ENCODE measurements around the gene PTGER3.

DNA sequence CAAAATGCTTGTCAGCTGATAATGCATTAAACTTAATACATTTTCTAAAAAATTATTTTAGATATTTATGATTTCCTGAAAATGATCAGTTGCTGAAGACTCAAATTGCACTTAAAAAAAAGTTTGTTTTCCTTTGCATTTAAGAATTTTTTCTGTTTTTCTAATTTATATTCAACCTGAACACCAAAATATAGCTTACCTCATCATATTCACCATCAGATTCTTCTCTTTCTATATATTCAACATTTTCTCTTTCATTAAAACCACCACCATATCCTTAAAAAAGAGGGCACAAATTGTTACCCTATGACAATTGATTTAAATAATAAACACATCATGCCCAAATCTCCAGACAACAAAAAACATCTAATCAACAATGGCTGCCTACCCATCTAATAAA lies 24.7 kb upstream of the PTGER3 start:
- TF ChIP-seq, protein P1, sequence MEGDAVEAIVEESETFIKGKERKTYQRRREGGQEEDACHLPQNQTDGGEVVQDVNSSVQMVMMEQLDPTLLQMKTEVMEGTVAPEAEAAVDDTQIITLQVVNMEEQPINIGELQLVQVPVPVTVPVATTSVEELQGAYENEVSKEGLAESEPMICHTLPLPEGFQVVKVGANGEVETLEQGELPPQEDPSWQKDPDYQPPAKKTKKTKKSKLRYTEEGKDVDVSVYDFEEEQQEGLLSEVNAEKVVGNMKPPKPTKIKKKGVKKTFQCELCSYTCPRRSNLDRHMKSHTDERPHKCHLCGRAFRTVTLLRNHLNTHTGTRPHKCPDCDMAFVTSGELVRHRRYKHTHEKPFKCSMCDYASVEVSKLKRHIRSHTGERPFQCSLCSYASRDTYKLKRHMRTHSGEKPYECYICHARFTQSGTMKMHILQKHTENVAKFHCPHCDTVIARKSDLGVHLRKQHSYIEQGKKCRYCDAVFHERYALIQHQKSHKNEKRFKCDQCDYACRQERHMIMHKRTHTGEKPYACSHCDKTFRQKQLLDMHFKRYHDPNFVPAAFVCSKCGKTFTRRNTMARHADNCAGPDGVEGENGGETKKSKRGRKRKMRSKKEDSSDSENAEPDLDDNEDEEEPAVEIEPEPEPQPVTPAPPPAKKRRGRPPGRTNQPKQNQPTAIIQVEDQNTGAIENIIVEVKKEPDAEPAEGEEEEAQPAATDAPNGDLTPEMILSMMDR (IDR thresholded peaks at IDR 0.05): no peak
- TF ChIP-seq ZFX (IDR thresholded peaks at IDR 0.05; ENCODE audit: borderline replicate concordance): no peak
